ENCODE data around the gene WDR44. TPM values are rescaled to one million over a fixed set of nuclear protein-coding genes. Genes with fewer than 3 reads are reported as not detected.

WDR44 gene
- total RNA-seq, 4 donors from 2014 or later = 13.3 to 25.1 (median 17.5) TPM

- intact Hi-C loops (cut with DNase I) = no loop called here
- H3K4me1 ChIP-seq = no peaks in the 10 kb centered on the region
- 53 to 59% methylated on average over 3 of the region's 3 CpGs for WGBS, 2 donors
Observed at GRCh38 chrX:118329175-118329574, 16.7 kb upstream of the WDR44 start.

GRCh38 chrX:118337687-118338086 is 8.2 kb upstream of the WDR44 start:
- Histone ChIP-seq H3K4me3 (no peak overlapping the region), H3K9me3 (no peaks in the 10 kb centered on the region), H3K27me3 (no peaks in the 10 kb centered on the region), H3K4me1 (no peaks in the 10 kb centered on the region), H3K27ac (no peak overlapping the region), H3K36me3 (no peaks in the 10 kb centered on the region)
- no peak for TF ChIP-seq POLR2A (IDR thresholded peaks at IDR 0.05)
- no peak for TF ChIP-seq CTCF (IDR thresholded peaks at IDR 0.05)
- DNase-seq = no peak
- intact Hi-C loops (cut with DNase I) = no loop called here
- WGBS, 2 donors = 68 to 69% methylated on average over 2 of the region's 2 CpGs

More at GRCh38 chrX:118329175-118329574, 16.7 kb upstream of the WDR44 start:
- DNase-seq = no peak
- no peak for TF ChIP-seq POLR2A (IDR thresholded peaks at IDR 0.05)
- no peak for TF ChIP-seq CTCF (IDR thresholded peaks at IDR 0.05)
- H3K4me3 ChIP-seq = no peak overlapping the region
- no peaks in the 10 kb centered on the region for H3K27me3 ChIP-seq
- H3K9me3 ChIP-seq = no peaks in the 10 kb centered on the region
- H3K27ac ChIP-seq = no peak overlapping the region
- H3K36me3 ChIP-seq = no peaks in the 10 kb centered on the region

GRCh38 chrX:118338930-118339329 is 7.0 kb upstream of the WDR44 start:
- H3K4me1 ChIP-seq = no peaks in the 10 kb centered on the region

GRCh38 chrX:118345045-118345463 is 852 bp upstream of the WDR44 start:
- intact Hi-C loops (cut with DNase I) = no loop called here
- no peak for TF ChIP-seq POLR2A (IDR thresholded peaks at IDR 0.05)
- no peak for TF ChIP-seq CTCF (IDR thresholded peaks at IDR 0.05)

More at GRCh38 chrX:118338930-118339329, 7.0 kb upstream of the WDR44 start:
- no peak overlapping the region for H3K4me3 ChIP-seq
- H3K27me3 ChIP-seq = no peaks in the 10 kb centered on the region
- TF ChIP-seq CTCF (IDR thresholded peaks at IDR 0.05) (no peak), POLR2A (IDR thresholded peaks at IDR 0.05) (no peak)
- DNase-seq = no peak
- intact Hi-C loops (cut with DNase I) = no loop called here
- no peaks in the 10 kb centered on the region for H3K9me3 ChIP-seq
- no peaks in the 10 kb centered on the region for H3K36me3 ChIP-seq
- no peak overlapping the region for H3K27ac ChIP-seq

GRCh38 chrX:118346258-118347094 is 570 bp downstream of the WDR44 start:
- intact Hi-C loops (cut with DNase I) = no loop called here
- peak; percentile 40 for DNase-seq
- H3K36me3 ChIP-seq = no peaks in the 10 kb centered on the region
- peak overlapping the region; percentile 64 to 76 (median 70) for H3K4me3 ChIP-seq
- WGBS, 2 donors = 0 to 40% methylated on average over 11 of the region's 51 CpGs
- no peak for TF ChIP-seq POLR2A (IDR thresholded peaks at IDR 0.05)
- TF ChIP-seq CTCF (IDR thresholded peaks at IDR 0.05) = no peak
- peaks cover 0 to 39% (median 16%) of the 10 kb centered on the region in 3 donors for H3K4me1 ChIP-seq
- no peaks in the 10 kb centered on the region for H3K27me3 ChIP-seq
- H3K9me3 ChIP-seq = no peaks in the 10 kb centered on the region
- peak overlapping the region; percentile 91 to 96 (median 95) for H3K27ac ChIP-seq

More at GRCh38 chrX:118345045-118345463, 852 bp upstream of the WDR44 start:
- peaks cover 0 to 30% (median 14%) of the 10 kb centered on the region in 3 donors for H3K4me1 ChIP-seq
- H3K27ac ChIP-seq = peak overlapping the region; percentile 91 to 96 (median 95)
- H3K36me3 ChIP-seq = no peaks in the 10 kb centered on the region
- no peaks in the 10 kb centered on the region for H3K9me3 ChIP-seq
- H3K27me3 ChIP-seq = no peaks in the 10 kb centered on the region
- WGBS, 2 donors = 12 to 48% methylated on average over 8 to 9 of the region's 9 CpGs
- peak overlapping the region; percentile 26 to 76 (median 68) for H3K4me3 ChIP-seq
- no peak for DNase-seq

All from esophagus squamous epithelium (tissue), 5 donors.